NCI-H748 (cell line): ENCODE data around the gene ELMO1.
A peak's percentile ranks its signal among the peaks of the same experiment; 100 is the strongest.

Experiments used
- DNase-seq: peaks from one replicate; lab custom pipeline; 2025; ENCODE audit not compliant: unreplicated experiment; lab: John Stamatoyannopoulos, UW

ELMO1 gene, protein sequence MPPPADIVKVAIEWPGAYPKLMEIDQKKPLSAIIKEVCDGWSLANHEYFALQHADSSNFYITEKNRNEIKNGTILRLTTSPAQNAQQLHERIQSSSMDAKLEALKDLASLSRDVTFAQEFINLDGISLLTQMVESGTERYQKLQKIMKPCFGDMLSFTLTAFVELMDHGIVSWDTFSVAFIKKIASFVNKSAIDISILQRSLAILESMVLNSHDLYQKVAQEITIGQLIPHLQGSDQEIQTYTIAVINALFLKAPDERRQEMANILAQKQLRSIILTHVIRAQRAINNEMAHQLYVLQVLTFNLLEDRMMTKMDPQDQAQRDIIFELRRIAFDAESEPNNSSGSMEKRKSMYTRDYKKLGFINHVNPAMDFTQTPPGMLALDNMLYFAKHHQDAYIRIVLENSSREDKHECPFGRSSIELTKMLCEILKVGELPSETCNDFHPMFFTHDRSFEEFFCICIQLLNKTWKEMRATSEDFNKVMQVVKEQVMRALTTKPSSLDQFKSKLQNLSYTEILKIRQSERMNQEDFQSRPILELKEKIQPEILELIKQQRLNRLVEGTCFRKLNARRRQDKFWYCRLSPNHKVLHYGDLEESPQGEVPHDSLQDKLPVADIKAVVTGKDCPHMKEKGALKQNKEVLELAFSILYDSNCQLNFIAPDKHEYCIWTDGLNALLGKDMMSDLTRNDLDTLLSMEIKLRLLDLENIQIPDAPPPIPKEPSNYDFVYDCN

DNA sequence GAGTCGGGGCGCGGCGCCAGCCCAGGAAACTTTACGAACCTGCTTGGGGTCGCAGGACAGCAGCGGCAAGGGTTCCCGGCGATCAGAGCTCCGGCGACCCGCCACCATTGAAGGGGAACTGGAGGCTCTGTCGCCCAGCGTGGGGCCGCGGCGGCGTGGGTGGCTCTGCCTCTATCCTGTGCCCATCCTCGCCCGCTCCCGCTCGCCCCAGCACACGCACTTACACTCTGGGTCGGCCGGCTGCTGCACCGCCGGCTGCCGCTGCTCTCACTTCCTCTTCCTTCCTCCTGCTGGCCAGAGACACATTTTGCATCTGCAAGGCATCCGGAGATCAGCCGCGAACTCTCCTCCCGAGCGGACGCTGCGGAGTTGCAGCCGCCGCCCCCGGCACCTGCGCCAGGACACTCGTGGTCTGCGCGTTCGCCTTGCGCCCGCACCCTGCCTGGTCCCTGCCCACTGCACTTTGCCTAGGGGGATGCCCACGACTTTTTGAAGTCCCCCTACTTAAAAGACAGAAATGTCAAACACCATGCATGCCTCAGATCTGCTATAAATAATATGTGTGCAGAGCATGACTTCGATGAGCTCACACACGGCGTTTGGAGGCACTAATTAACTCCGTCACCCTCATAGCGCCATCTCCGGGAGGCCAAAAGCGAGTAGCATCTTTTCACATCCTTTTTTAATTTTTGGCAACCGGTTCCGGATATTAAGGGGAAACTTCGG lies at the start of gene ELMO1:
Gene ELMO1, minus strand, starts transcription at position 229 of the 726 bp plus-strand sequence. CDS start 106,174 bp downstream, outside the sequence.
- DNase-seq = peak; percentile 77

DNA sequence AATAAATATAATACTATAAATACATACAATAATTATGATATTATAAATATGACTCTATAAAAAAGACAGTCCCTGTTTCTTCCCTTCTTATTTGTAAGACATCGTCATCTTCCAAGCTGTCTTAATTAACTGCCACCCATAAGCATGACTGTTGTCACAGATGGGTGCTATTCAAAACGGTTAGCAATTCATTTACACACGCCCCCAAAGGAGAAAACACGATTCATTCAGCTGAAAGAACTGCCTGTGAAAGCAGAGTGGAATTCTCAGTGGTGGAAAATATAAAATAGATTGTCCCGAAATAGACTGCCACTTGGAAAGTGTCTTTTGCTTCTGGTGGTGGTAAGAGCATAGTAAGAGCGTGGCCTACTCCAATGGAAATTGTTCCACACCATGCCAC lies 48.9 kb upstream of the ELMO1 start:
- DNase-seq = no peak

- DNase-seq = peak; percentile 32
Measured at GRCh38 chr7:37495574-37496184, 47.0 kb upstream of the ELMO1 start.

DNA sequence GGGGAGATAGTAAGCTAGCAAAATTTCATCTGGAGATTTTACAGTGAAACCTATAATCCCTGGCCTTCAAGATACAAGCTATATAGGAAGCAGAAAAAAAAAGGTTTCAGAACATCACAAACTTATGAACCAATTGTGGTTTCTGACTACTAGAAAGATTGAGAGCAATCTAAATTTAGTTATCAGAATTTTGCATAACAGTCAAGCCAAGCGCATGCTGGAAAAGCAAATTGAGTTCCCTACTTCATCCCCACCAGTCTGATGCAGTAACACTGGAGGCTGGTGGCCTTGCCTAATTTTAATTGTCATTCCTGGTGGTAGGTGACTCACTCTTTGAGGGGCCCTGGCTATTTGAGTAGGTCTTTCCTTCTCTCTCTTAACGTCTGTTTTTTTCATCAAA lies 46.3 kb upstream of the ELMO1 start:
- DNase-seq = no peak

GRCh38 chr7:37493810-37494209 lies 45.1 kb upstream of the ELMO1 start:
- DNase-seq = no peak

- DNase-seq = no peak
Measured at GRCh38 chr7:37493123-37493522, 44.5 kb upstream of the ELMO1 start.

- DNase-seq = no peak
Measured at GRCh38 chr7:37491919-37492694, 43.4 kb upstream of the ELMO1 start.

DNA sequence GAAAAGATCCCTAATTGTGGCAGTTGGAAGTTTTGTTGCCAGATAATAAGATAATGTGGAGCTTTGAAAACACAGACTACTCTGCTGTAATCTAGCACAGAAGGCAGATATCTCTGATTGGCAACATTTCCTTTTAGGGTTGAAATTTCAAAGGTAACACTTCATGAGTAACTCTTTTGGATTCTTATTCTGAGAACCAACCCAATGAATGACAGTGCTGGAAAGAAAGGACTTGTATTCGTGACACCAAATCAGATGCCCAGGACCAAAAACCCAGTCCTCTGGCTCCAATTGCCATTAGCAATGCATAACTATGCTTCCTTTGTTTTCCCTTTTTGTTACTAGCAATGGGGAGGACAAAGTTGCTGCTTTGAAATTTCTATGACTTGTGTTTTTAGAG lies 41.0 kb upstream of the ELMO1 start:
- no peak for DNase-seq

GRCh38 chr7:37488163-37488764 lies 39.6 kb upstream of the ELMO1 start:
- DNase-seq = no peak

DNA sequence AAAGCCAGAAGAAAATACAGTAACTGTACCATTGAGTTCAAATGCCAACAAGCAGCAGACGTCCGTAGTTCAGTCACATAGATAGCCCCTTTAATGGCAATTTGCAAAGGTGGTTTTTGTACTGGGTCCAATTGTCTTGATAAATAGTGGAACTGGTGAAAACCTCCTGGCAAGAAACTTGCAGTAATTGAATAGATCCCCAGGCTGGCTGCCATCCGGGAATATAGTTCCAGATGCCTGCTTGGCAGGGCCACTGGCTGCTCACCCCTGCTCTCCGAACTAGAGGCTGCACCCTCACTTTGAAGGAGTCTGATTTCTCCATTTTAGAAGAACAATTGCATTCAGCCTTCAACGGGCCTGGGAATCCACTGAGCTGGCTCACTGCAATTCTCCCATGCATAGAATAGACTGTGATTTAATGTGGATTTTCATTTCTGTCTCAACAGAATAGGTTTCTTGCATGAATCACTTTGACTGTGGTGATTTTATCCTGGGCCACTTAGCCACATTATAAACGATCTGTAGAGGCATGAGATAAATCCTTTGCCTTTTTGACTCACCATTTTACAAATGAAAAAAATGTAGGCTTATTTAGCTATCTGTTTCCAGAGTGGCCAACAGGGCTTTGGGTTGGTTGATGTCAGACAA lies 35.9 kb upstream of the ELMO1 start:
- no peak for DNase-seq

- peak; percentile 6 for DNase-seq
Measured at GRCh38 chr7:37483627-37484026, 35.0 kb upstream of the ELMO1 start.

DNA sequence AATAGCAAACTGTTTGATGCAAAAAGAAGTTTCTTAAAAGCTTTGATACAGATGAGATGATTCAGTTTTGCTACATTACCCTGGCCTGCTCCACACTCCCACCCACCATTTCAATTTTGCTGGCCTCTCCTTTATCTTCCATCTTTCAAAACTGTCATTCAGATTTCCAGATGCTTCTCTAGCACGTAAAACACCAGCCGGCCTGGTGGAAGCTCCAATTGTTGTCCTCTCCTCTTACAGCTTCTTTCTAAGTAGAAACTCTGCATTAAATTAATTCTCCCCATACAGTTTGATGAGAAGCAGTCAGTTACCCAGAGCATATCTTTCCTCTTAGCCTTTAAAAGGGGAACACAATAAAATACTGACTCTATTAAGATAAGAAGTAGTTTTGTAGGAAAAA lies 34.3 kb upstream of the ELMO1 start:
- DNase-seq = no peak

DNA sequence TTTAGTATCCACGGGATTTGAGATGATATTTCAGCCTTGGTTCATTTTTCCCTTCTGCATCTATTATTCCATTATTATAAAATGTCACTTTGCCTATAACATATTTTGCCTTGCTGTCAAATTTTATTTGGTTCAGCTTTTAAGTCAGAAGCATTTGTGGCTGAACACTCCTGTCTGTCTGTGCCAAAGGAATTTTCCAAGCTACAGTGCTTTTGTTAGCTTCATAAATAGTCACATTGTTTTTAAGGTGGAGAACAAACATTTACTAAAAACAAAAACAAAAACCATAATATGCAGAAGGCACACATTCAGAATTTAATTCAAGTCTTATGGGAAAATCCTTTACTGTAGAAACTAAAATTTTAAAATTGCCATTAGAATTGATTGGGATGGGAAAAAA lies 33.8 kb upstream of the ELMO1 start:
- DNase-seq = no peak

DNA sequence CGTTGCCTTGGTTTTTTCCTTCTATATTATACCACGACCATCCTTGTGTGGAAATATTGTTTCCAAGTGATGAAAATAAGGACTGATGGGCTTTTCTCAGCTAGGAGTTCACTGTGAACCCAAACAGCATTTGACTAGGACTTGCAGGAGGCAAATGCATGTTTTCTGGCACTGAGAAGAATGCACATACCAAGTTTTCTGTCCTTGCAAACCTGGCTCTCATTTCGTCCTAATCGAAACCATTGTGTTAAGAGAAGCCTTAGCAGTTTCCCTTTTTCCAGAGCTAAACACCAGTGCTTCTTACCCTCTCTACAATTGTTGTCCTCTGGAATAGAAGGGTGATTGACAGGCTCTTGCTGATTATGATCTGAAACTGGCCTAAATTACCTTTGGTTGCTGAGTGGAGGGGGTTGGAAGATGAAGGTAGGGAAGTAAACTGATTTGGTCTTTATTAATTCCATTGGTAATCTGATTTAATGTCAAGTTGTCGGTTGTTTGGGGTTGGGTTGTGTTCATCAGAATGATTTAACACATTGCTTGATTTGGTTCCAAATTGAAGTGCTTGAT lies 33.1 kb upstream of the ELMO1 start:
- DNase-seq = no peak

DNA sequence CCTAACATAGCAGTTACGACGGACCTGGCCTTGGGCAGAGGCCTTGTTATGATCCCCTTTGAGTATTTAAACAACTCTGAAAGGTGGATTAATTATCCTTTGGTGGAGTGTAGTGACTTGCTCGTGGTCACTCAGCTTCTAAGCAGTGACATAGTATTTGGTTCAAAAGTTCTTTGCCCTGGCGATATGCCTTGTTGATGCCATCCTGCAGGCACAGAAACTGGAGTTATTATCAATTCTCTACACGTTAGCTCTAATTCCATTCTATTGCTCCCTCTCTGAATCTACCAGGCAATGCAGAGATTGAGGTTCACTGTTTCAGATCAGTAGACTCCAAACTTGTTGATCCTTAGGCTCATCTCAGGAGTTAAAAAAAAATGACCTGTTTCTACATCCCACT lies 32.5 kb upstream of the ELMO1 start:
- no peak for DNase-seq

DNA sequence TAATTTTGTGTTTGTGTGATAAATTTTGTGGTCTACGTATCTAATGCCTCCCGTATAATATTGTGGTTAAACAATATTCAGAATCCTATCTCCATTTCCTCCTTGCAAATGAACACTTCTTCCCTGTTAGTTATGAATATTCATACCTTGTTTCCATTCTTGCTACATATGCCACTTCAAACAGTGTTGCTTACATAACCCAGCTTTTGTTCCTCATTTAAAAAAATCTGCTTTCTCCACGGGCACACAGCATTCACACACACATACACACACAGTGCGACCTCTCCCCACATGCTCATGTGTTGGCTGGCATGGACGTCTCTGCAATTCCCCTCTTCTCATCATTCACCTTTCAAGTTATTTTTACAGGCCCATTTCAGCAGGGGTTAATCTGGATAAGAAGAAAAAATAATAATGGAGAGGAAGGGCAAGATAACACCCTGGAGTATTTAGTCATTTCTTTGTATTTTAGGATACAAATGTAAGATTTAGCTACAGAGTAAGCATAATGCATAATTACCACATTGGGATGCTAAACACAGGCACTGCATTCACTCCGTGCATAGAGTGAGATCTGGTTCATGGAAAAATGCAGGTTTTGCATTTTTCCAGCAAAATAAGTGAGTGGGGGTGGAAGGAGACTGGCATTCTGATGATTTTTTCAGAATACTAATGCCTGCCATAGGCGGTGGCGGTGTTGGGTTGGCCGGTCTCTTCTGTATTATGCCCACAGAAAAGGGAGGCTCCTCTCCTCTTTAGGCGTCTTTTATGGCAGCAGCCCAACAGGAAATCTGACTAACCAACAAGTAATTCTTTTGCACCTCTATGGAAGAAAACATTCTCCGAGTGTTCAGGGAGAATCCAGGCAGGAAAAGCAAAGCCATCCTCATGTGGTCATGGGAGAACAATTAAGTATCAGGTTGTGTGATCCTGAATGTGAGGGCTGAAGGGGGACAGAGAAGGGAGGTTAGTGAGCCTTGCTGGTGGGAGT lies 31.7 kb upstream of the ELMO1 start:
- no peak for DNase-seq

DNA sequence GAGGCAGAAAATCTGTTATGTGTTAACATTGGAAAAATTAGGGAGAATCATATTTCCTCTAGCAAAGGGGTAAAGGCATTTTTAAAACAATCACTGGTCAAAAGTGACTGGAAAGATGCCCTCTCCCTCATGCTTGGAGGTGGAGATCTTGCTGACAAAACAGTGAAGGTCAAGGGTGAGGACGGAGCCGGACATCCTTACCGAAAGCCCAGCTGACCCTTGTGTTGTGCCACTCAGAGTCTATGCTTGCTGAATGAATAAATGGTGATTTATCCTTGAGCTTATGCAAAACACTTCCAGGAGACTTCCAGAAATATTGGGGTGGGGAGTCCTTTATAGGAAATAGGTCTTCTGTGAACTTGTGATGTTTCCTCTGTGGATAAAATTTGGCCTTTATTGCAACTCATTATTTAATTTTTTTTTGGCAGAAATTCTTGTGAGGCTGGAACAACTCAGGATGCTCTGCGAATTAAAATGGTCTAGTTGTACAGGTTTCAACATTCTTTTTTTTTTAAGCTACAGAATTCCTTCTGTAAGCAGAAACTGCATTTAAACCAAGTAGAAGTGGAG lies 28.3 kb upstream of the ELMO1 start:
- DNase-seq = no peak

- DNase-seq = no peak
Measured at GRCh38 chr7:37476428-37476827, 27.8 kb upstream of the ELMO1 start.
